GM12878 (cell line): ENCODE results near the gene DMPK.

ENCODE experiments used
- BHLHE40 ChIP-seq, 2 experiments: fragments of 450-650 bp in 1 of 2; IDR thresholded peaks; 2 replicates each; pipeline ENCODE4 v1.6.1; 2011 to 2017; ENCODE audit warnings: low read depth in 2 of 2, borderline replicate concordance in 1 of 2, improper control_type of control experiment in 1 of 2, low read length in 1 of 2, mild to moderate bottlenecking in 1 of 2
- SREBF2 ChIP-seq: IDR thresholded peaks from 2 replicates; pipeline ENCODE4 v1.6.1; 2012; ENCODE audit warnings: mild to moderate bottlenecking, low read length
- SUZ12 ChIP-seq: fragments of 200-600 bp; sonication (generic); IDR thresholded peaks from one replicate; pipeline ENCODE4 v1.6.1; 2018; ENCODE audit warnings: antibody characterized with exemption, mild to moderate bottlenecking; ENCODE audit not compliant: unreplicated experiment
- TF ChIP-seq, protein P1 (sequence below), 3 experiments: IDR thresholded peaks in 2 of 3; conservative IDR thresholded peaks in 1 of 3; 2 replicates each; pipeline ENCODE4 v1.5.1; 2011; ENCODE audit warnings: low read depth in 3 of 3, low read length in 3 of 3, mild to moderate bottlenecking in 3 of 3, control low read depth in 2 of 3, moderate library complexity in 2 of 3, inconsistent platforms in 1 of 3, mixed read lengths in 1 of 3; ENCODE audit not compliant: control insufficient read depth in 2 of 3, insufficient read depth in 1 of 3; ENCODE audit errors: extremely low read depth in 1 of 3

GRCh38 chr19:45825263-45825605 lies 42.9 kb upstream of the DMPK start:
- TF ChIP-seq, protein P1, sequence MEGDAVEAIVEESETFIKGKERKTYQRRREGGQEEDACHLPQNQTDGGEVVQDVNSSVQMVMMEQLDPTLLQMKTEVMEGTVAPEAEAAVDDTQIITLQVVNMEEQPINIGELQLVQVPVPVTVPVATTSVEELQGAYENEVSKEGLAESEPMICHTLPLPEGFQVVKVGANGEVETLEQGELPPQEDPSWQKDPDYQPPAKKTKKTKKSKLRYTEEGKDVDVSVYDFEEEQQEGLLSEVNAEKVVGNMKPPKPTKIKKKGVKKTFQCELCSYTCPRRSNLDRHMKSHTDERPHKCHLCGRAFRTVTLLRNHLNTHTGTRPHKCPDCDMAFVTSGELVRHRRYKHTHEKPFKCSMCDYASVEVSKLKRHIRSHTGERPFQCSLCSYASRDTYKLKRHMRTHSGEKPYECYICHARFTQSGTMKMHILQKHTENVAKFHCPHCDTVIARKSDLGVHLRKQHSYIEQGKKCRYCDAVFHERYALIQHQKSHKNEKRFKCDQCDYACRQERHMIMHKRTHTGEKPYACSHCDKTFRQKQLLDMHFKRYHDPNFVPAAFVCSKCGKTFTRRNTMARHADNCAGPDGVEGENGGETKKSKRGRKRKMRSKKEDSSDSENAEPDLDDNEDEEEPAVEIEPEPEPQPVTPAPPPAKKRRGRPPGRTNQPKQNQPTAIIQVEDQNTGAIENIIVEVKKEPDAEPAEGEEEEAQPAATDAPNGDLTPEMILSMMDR (IDR thresholded peaks at IDR 0.05 in 2 of 3, conservative IDR thresholded peaks at IDR 0.05 in 1 of 3; ENCODE audit: control insufficient read depth in 2 of 3, extremely low read depth in 1 of 3, insufficient read depth in 1 of 3, low read depth in 3 of 3, low read length in 3 of 3) = no peak
- no peak for TF ChIP-seq BHLHE40 (IDR thresholded peaks at IDR 0.05; ENCODE audit: borderline replicate concordance in 1 of 2, low read depth in 2 of 2, low read length in 1 of 2)
- no peak for TF ChIP-seq SREBF2
- no peak for TF ChIP-seq SUZ12
